Activated T-cell treated with anti-CD3 and anti-CD28 coated beads, Interleukin-2, amount 50 U/mL, for 24 hours (primary cell): ENCODE data around the gene MAN1C1.

ENCODE experiments used
- DNase-seq: peaks from one replicate; pipeline ENCODE4 v3.0.0-alpha.2; 2020
- H3K27ac Mint-ChIP-seq: 2 replicates; pipeline ENCODE4 v1.8.0; 2020; ENCODE audit warnings: mild to moderate bottlenecking, mixed read lengths
- H3K27me3 Mint-ChIP-seq: 2 replicates; pipeline ENCODE4 v1.8.0; 2020; ENCODE audit warnings: mixed read lengths
- H3K36me3 Mint-ChIP-seq: 2 replicates; pipeline ENCODE4 v1.8.0; 2020; ENCODE audit warnings: low read depth, mixed read lengths
- H3K4me1 Mint-ChIP-seq: 2 replicates; pipeline ENCODE4 v1.8.0; 2020; ENCODE audit warnings: low read depth, mixed read lengths
- H3K4me3 Mint-ChIP-seq: 2 replicates; pipeline ENCODE4 v1.8.0; 2020; ENCODE audit warnings: mild to moderate bottlenecking, moderate library complexity, mixed read lengths
- H3K9me3 Mint-ChIP-seq: 2 replicates; pipeline ENCODE4 v1.8.0; 2020; ENCODE audit warnings: mixed read lengths

The MAN1C1 gene

GRCh38 chr1:25701030-25701785 is 84.6 kb downstream of the MAN1C1 start:
- no peak for DNase-seq
- Mint-ChIP-seq H3K4me3 (no peak overlapping the region), H3K4me1 (peaks cover 52% of the 10 kb centered on the region), H3K27ac (no peak overlapping the region), H3K36me3 (peaks cover 5% of the 10 kb centered on the region), H3K27me3 (no peaks in the 10 kb centered on the region), H3K9me3 (no peaks in the 10 kb centered on the region)

GRCh38 chr1:25702101-25702775 is 85.6 kb downstream of the MAN1C1 start:
- peak; percentile 22 for DNase-seq
- Mint-ChIP-seq H3K27me3 (no peaks in the 10 kb centered on the region), H3K4me1 (peaks cover 42% of the 10 kb centered on the region), H3K27ac (no peak overlapping the region), H3K36me3 (peaks cover 5% of the 10 kb centered on the region), H3K9me3 (no peaks in the 10 kb centered on the region), H3K4me3 (no peak overlapping the region)

- Mint-ChIP-seq H3K27ac (no peak overlapping the region), H3K4me1 (peaks cover 41% of the 10 kb centered on the region), H3K9me3 (no peaks in the 10 kb centered on the region), H3K27me3 (no peaks in the 10 kb centered on the region), H3K36me3 (peaks cover 5% of the 10 kb centered on the region), H3K4me3 (no peak overlapping the region)
- peak; percentile 29 for DNase-seq
These were observed 86.5 kb downstream of the MAN1C1 start for GRCh38 chr1:25703041-25703440.

- Mint-ChIP-seq H3K4me3 (no peak overlapping the region), H3K4me1 (peaks cover 39% of the 10 kb centered on the region), H3K27me3 (no peaks in the 10 kb centered on the region), H3K36me3 (peaks cover 5% of the 10 kb centered on the region), H3K9me3 (no peaks in the 10 kb centered on the region), H3K27ac (peak overlapping the region; percentile 69)
- no peak for DNase-seq
These were observed 87.2 kb downstream of the MAN1C1 start for GRCh38 chr1:25703671-25704266.

- peak overlapping the region; percentile 69 for H3K27ac Mint-ChIP-seq
These were observed 87.7 kb downstream of the MAN1C1 start for GRCh38 chr1:25704267-25704691.

GRCh38 chr1:25705699-25706098 is 89.1 kb downstream of the MAN1C1 start:
- peaks cover 42% of the 10 kb centered on the region for H3K4me1 Mint-ChIP-seq
- H3K9me3 Mint-ChIP-seq = no peaks in the 10 kb centered on the region

More at GRCh38 chr1:25704267-25704691, 87.7 kb downstream of the MAN1C1 start:
- H3K4me1 Mint-ChIP-seq = peaks cover 41% of the 10 kb centered on the region
- H3K9me3 Mint-ChIP-seq = no peaks in the 10 kb centered on the region
- H3K4me3 Mint-ChIP-seq = no peak overlapping the region
- peaks cover 5% of the 10 kb centered on the region for H3K36me3 Mint-ChIP-seq
- H3K27me3 Mint-ChIP-seq = no peaks in the 10 kb centered on the region
- DNase-seq = peak; percentile 68

GRCh38 chr1:25706146-25707089 is 89.8 kb downstream of the MAN1C1 start:
- H3K27ac Mint-ChIP-seq = no peak overlapping the region
- peak; percentile 28 for DNase-seq
- no peaks in the 10 kb centered on the region for H3K9me3 Mint-ChIP-seq
- peaks cover 3% of the 10 kb centered on the region for H3K36me3 Mint-ChIP-seq
- H3K27me3 Mint-ChIP-seq = no peaks in the 10 kb centered on the region
- peaks cover 49% of the 10 kb centered on the region for H3K4me1 Mint-ChIP-seq
- no peak overlapping the region for H3K4me3 Mint-ChIP-seq

More at GRCh38 chr1:25705699-25706098, 89.1 kb downstream of the MAN1C1 start:
- H3K27me3 Mint-ChIP-seq = no peaks in the 10 kb centered on the region
- no peak overlapping the region for H3K27ac Mint-ChIP-seq
- DNase-seq = peak; percentile 14
- peaks cover 3% of the 10 kb centered on the region for H3K36me3 Mint-ChIP-seq
- H3K4me3 Mint-ChIP-seq = no peak overlapping the region

- peak; percentile 19 for DNase-seq
- H3K4me3 Mint-ChIP-seq = no peak overlapping the region
- peaks cover 60% of the 10 kb centered on the region for H3K4me1 Mint-ChIP-seq
- H3K9me3 Mint-ChIP-seq = no peaks in the 10 kb centered on the region
- no peaks in the 10 kb centered on the region for H3K27me3 Mint-ChIP-seq
- H3K36me3 Mint-ChIP-seq = peaks cover 3% of the 10 kb centered on the region
- H3K27ac Mint-ChIP-seq = peak overlapping the region; percentile 70
These were observed 90.9 kb downstream of the MAN1C1 start for GRCh38 chr1:25707280-25708016.

- Mint-ChIP-seq H3K4me1 (peaks cover 64% of the 10 kb centered on the region), H3K4me3 (no peak overlapping the region), H3K27ac (peak overlapping the region; percentile 79), H3K9me3 (no peaks in the 10 kb centered on the region), H3K27me3 (no peaks in the 10 kb centered on the region), H3K36me3 (no peaks in the 10 kb centered on the region)
- DNase-seq = peak; percentile 24
These were observed 94.2 kb downstream of the MAN1C1 start for GRCh38 chr1:25710583-25711347.

GRCh38 chr1:25711555-25712298 is 95.1 kb downstream of the MAN1C1 start:
- no peaks in the 10 kb centered on the region for H3K9me3 Mint-ChIP-seq
- H3K27ac Mint-ChIP-seq = peak overlapping the region; percentile 79
- H3K4me3 Mint-ChIP-seq = peak overlapping the region; percentile 42
- peaks cover 67% of the 10 kb centered on the region for H3K4me1 Mint-ChIP-seq
- peak; percentile 64 for DNase-seq
- no peaks in the 10 kb centered on the region for H3K36me3 Mint-ChIP-seq
- no peaks in the 10 kb centered on the region for H3K27me3 Mint-ChIP-seq

GRCh38 chr1:25712299-25712970 is 95.8 kb downstream of the MAN1C1 start:
- DNase-seq = peak; percentile 24
- Mint-ChIP-seq H3K27ac (peak overlapping the region; percentile 79), H3K4me1 (peaks cover 67% of the 10 kb centered on the region), H3K36me3 (no peaks in the 10 kb centered on the region), H3K4me3 (no peak overlapping the region), H3K9me3 (no peaks in the 10 kb centered on the region), H3K27me3 (no peaks in the 10 kb centered on the region)

GRCh38 chr1:25713961-25714360 is 97.4 kb downstream of the MAN1C1 start:
- Mint-ChIP-seq H3K4me1 (peaks cover 57% of the 10 kb centered on the region), H3K36me3 (no peaks in the 10 kb centered on the region), H3K27ac (no peak overlapping the region), H3K9me3 (no peaks in the 10 kb centered on the region), H3K4me3 (no peak overlapping the region), H3K27me3 (no peaks in the 10 kb centered on the region)
- DNase-seq = no peak
